Right ventricle myocardium inferior (tissue), 1 donor: Measurements from ENCODE around the gene ANO6. TPM values are rescaled to one million over a fixed set of nuclear protein-coding genes. Genes with fewer than 3 reads are reported as not detected.

Source experiments
- ATAC-seq: fragments of 200-7000 bp; cut with Tn5 transposase; one replicate; pipeline ENCODE4 v1.9.1; 2020; ENCODE audit warnings: mild to moderate bottlenecking, moderate library complexity
- DNase-seq: peaks from one replicate; pipeline ENCODE4 v3.0.0; 2021; ENCODE audit errors: missing footprints
- intact Hi-C: fragments of 100-400 bp; cut with DNase I; formaldehyde crosslinking; loops from one replicate; pipeline ENCODE4 v1.11.0; 2022
- total RNA-seq: library from RNA; stranded (reverse); fragmentation: NEBNext Ultra II Directional; extraction: Animal tissue kit (Norgen Biotek cat#: 25700); gene quantifications from one replicate; pipeline ENCODE4 v1.2.1, GENCODE V29; 2021
- donor health status: DM: no; HTN: yes; CAD: no; lungs with severe emphysema.

ANO6 gene
- total RNA-seq, 1 donor from 2014 or later = 49.0 TPM

DNA sequence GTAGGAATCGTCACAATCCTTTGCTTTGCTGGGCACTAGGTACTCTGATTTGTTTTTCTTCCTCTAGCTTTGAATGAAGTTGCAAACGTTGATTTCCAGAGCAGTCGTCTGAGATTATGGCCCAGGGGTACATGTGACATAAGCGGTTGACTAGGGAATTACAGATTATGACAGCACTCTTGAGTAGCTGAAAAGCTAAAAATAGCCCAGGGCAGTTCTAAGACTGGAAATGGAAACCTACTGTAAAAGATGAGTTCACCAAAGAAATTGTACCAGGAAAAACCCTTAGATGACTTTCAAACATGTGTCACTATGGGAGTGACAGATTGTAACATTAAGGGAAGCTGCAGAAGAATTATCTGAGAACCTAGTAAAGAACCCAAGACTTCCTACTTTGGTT, 108.5 kb downstream of the ANO6 start:
- intact Hi-C loops = no loop called here

DNA sequence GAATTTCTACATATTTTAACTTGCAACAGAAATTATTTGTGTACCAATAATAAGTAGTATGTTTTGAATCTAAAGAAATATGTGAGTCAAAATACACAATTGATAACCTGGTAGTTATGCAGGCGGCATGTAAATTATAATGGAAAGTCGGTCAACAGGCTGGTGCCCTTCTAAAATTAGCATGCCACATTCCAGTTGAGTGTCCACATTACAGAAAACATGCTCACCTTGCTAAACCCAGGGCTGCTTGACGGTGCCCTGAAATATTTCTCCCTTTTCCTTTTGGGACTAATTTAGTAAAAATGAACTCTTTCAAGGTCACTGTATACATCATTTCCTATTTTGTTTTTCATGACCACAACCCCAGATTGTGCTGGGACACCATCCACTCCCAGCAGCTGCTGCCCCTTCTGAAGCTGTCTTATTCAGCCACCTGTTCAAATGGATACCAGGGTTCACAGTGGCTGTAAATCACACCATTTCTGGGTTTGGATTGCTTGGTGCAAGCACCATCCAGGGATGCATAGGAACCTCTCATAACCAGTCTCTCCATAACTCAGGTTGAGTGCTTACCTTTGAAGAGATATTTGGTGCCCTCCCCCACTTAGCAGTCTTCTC, 110.6 kb downstream of the ANO6 start:
- intact Hi-C loops = no loop called here
- DNase-seq = no peak

More for the DNA sequence above, 108.5 kb downstream of the ANO6 start:
- DNase-seq (no peak), ATAC-seq (no peak)

DNA sequence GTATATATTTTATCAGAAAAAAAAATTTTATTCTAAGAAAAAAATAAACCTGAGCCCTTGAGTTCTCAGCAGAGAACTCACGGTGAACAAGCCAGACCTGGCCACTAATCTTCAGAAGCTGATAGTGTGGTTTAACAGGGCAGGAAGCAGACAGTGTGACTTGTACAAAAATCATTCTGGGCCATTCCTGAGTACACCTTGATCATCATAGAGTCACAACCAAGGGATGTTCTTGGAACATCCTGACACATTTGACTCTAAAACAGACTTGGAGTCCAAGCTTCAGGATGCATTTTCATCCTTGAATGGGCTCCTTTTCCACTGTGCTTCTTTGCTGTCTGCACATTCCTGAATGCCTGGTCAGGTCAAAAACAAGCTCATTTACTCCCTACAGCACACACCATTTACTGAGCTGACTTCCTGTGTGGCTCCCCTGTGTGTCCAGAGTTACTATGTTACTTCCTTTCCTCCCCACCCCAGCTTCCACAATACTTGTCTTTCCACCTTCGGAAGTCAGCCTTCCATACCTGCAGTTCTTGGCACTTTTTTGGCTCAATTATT, 112.0 kb downstream of the ANO6 start:
- no peak for ATAC-seq
- intact Hi-C loops = no loop called here

More for the DNA sequence above, 110.6 kb downstream of the ANO6 start:
- ATAC-seq = no peak

DNA sequence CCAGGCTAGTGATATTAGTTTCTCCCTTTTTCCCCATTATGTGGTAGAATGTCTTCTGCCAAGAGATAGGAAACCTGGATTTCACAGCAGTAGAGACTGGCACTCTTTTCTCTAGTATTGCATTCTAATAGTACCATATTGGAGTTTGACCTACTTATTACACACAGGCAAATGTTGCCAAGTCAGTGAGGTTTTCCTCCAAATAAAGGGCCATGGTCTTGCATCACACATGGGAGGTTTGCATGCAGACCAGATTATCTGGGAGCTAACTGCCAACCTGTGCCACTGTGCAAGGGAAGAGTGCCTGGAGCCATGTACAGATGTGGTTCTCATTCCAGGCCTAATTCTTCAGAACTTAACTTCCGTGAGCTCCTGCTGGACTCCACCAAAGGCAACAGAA, 113.3 kb downstream of the ANO6 start:
- intact Hi-C loops = no loop called here
- DNase-seq = no peak
- peak; percentile 68 for ATAC-seq

More for the DNA sequence above, 112.0 kb downstream of the ANO6 start:
- no peak for DNase-seq

DNA sequence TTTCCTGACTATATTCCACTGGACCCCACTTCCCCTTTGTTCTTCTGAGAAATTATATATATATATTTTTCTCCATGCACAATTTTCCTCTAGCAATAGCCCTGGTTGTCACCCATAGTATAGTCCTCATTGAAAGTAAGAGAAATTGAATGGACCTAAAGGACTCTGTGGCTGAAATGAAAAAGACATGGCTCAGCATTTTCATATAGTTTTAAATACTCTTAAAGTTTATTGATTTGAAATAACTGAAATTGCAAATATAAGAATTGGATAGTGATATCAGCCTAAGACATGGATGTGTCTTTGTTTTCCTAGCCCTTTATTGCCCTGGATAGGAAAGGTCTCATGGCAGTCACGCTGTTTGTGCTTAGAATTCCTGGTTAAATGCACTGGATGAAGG, 113.8 kb downstream of the ANO6 start:
- no peak for ATAC-seq
- intact Hi-C loops = no loop called here

DNA sequence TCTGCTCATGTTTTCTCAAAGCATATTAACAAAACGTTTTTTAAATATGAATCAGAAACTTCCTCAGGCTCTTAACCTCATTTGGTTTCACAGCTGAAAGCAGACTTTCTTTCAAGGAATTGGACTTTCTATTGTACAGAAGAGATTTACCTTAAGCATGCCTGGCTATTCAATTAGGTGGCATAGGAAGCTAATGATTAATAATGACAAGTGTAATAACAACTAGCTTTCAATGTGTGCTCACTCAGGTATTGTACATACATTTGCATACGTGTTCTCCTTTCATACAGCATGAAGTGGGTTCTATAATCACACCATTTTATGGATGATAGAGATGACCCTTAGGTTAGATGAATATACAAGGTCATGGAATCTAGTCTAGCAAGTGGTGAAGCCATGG, 115.7 kb downstream of the ANO6 start:
- DNase-seq (no peak), ATAC-seq (no peak)
- intact Hi-C loops = no loop called here

More for the DNA sequence above, 113.8 kb downstream of the ANO6 start:
- no peak for DNase-seq

DNA sequence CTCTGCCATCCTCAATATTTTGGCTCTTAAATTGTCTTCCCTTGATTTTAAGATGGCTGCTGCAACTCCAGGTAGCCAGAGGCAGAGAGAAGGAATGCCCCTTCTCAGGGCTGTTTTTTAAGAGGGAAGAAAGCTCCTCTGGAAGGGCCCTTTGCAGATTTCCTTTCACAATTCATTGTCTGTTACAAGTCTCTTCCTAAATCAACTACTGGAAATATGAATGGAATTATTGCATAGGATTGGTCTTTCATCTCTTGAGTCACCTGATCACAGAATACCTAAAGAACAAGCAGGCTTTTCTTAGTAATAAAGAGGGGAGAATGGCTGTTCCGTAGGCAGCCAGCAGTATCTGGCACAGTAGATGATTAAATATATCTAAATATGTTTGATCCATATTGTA, 118.5 kb downstream of the ANO6 start:
- intact Hi-C loops = no loop called here
- DNase-seq (no peak), ATAC-seq (no peak)

DNA sequence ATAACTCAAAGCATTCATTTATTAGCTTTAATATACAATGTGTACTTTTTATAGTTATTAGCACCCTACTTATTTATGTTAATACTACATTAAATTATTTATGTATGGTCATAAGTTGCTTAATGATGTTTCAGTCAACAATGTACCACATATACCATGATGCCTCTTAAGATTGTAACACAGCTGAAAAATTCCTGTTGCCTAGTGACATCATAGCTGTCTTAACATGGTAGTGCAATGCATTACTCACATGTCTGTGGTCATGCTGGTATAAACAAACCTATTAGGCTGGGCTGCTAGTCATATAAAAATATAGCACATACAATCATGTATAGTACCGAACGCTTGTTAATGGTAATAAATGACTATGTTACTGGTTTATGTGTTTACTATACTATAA, 120.4 kb downstream of the ANO6 start:
- intact Hi-C loops = no loop called here
- ATAC-seq (no peak), DNase-seq (no peak)

DNA sequence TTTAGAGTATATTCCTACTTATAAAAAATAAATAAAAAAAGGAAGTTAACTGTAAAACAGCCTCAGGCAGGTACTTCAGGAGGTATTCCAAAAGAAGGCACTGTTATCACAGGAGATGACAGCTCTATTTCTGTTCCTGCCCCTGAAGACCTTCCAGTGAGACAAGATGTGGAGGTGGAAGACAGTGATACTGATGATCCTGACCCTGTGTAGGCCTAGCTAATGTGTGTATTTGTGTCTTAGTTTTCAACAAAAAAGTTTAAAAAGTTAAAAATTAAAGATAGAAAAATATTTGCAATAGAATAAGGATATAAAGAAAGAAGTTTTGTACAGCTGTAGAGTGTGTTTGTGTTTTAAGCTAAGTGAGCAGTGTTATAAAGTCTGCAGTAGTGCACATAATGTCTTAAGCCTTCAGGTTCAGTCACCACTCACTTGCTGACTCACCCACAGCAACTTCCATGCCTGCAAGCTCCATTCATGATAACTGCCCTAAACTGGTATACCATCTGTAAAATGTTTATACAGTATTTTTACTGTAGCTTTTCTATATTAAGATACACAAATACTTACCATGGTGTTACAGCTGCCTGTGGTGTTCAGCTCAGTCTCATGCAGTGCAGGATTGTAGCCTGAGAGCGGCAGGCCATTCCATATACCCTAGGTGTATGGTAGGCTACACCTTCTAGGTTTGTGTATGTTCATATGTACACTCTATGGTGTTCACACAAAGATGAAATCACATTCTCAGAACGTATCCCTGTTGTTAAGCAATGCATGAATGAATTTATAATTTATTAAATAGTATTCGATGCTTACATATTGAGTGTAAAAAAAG, 121.1 kb downstream of the ANO6 start:
- DNase-seq (no peak), ATAC-seq (no peak)
- intact Hi-C loops = no loop called here

DNA sequence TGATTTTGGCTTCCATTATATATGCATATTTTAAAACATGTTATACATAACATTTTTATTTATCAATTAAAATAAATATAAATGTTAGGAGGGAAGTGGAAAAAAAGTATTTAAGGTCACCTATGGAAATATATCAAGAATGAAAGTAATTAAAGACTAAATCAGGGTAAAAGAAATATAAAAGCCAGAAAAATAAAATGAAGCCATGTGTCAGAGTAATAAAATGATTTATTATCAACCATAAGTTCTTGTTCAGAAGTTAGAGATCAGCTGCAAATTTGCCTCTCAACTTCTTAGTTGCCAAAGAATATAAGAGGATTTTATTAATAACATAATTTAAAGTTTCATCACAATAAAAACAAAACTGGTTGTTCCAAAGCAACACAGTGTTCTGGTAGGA, 121.9 kb downstream of the ANO6 start:
- no peak for DNase-seq
- intact Hi-C loops = loop anchor here (2.0 kb wide), 1 partner anchor 45 kb away; no protein-coding TSS in a partner anchor
- ATAC-seq = no peak

DNA sequence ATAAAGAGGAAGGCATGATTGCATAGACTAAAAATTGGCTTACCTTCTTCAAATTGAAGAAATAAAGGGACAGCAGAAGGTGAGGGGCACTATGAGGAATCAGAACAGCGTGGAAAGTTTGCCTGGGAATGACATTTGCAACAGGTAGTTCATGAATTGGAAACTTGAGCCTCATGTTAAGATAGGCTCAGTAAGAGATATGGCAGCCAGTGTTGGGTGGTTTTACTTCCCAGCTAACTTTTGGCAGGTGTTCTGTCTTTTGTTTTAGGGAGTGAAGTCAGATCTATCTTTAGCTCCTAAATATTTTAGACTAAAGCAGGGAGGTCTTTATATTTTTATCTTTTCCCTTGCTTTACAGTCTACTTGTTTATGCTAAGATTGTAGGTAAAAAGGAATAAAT, 122.4 kb downstream of the ANO6 start:
- intact Hi-C loops = loop anchor here (2.0 kb wide), 1 partner anchor 45 kb away; no protein-coding TSS in a partner anchor
- no peak for DNase-seq
- ATAC-seq = peak; percentile 81

DNA sequence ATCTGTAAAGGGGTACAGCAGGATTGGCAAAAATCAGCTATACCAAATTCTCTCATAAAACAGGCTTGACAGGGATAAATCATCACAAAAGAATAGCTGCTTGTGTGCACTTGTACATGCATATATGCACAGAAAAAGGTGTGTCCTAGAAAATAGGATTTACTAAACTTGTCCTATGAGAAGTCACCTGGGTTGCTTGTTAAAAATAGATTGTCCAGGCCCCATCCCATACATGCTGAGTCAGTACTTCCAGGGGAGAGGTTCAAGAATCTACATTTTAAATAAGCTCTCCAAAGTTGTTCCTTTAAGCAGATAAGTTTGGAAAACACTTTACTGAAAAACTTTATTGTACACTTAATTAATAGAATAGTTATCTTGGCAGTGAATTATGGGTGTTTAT, 123.1 kb downstream of the ANO6 start:
- intact Hi-C loops = loop anchor here (2.0 kb wide), 1 partner anchor 46 kb away; no protein-coding TSS in a partner anchor
- DNase-seq (no peak), ATAC-seq (peak; percentile 39)

DNA sequence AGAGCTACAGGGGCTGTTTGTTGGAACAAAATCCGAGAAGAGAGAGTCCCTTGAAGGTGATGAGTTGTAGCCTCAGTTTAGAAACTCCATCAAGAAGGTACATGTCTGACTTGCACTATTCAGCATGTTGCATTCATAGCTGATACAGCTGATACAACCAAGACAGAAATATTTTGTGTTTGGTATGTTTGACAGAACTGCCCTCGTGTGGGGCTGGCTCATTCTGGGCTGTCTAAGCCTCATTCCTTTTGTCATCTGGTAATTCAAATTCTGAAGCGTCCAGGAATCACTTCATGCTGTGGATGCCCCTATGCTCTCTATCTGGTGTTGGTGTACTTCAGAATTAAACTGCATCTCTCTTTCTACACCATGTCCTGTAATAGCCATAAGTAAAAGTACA, 126.3 kb downstream of the ANO6 start:
- ATAC-seq (no peak), DNase-seq (no peak)
- intact Hi-C loops = no loop called here

DNA sequence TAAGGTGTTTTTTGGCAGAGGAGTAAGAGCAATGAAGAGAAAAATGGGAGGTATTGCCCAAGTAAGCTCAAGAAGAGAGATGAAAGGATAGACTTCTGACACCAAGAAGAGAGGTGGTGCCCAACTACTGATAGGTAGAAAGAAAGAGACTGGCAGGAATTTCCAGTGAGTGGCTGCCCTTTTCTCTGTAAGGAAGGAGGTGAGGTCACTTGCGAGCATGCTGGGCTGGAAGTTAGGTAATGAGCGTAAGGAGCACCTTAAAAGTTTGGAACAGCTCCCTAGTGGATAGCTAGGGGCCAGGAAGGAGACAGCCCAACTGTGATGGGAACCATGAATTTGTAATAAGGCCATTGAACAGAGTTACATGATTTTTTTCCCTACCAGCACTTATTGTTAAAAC, 127.0 kb downstream of the ANO6 start:
- DNase-seq (no peak), ATAC-seq (no peak)
- intact Hi-C loops = no loop called here

DNA sequence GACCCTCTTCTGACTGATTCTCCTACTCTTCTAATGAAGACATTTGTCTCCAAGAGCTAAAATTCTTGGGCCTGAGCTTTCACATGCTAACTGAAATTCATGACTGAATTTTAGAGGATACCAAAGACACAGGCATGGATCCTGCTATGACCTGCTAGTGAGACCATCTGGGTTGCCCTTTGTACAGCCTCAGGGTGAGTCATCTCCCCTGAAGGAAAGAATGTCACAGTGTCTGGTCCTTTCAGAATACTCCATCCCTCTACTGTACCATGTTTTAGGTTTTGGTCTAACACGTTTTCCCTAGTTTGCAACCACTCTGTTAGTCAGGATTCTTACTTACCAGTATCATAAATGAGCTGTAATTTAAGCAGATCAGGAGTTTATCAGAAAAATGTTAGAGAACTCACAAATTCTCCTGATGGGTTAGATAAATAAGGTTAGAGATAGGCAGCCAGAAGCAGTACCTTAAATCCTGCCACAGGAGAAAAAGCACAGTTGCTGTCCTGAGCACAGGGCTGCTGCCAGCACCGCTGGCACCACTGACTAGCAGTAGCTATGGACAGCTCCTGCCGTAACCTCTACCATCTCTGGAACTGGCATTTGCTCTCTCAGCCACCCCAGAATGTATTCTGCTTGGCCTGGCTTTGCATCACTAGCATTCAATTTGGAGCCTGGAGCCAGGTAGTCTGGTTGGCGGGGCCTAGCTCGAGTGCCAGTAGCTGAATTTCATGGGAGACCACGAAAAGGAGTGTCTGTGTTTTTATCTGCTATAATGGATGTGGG, 127.6 kb downstream of the ANO6 start:
- peak; percentile 65 for DNase-seq
- peak; percentile 82 for ATAC-seq
- intact Hi-C loops = no loop called here

DNA sequence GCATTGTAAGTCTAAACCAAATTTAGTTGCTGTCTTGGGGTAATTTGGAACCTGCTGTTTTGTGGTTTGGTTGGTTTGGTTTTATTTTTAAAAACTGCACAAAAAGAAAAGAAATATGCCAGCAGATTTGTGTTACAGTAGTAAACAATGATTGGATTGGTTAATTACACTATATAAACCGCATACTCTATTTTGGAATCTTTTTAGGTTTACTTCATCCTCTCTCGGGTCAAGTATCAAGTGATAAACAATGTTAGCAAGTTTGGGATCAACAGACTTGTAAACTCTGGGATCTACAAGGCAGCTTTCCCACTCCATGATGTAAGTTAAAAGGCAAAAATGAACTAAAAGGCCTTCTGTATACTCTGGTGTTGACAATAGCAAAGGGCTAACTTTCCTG, 132.4 kb downstream of the ANO6 start:
- intact Hi-C loops = no loop called here
- ATAC-seq = no peak
- DNase-seq = no peak

DNA sequence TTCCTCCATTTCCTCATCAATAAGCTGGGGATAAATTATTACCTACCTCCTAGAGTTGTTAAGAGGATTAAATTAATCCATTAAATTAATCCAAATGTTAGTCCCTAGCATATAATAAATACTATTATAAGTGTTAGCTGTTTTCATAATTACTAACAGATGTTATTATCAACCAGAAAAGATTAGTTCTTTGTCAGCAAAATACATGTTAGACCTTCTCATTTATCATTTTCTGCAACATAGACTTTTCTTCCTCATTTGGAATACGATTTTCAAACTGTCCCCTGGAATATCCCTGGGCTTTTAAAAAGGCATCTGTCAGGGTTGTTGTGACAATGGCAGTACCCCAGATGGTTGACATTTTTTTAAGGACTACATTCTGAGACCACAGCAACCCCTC, 133.1 kb downstream of the ANO6 start:
- no peak for DNase-seq
- intact Hi-C loops = no loop called here
- ATAC-seq = no peak

DNA sequence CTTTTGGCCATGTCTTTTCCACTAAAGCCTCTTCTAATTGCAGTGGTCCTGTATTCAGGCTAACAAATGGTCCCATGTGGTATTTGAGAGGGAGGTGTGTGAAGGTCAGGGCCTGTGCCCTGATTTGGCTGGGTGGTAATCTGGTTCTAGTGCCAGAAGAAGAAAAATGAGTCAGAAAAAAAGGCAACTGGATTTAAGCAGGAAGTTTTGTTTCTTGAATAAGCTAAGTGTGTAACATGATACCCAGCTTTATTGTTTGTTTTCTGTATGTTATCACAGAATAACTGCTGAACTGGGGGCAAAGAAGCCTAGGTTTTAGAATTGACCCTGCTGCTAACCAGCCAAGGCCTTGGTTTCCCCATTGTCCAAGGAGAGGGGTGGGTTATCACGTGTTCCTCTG, 134.0 kb downstream of the ANO6 start:
- ATAC-seq = no peak
- no peak for DNase-seq
- intact Hi-C loops = no loop called here

DNA sequence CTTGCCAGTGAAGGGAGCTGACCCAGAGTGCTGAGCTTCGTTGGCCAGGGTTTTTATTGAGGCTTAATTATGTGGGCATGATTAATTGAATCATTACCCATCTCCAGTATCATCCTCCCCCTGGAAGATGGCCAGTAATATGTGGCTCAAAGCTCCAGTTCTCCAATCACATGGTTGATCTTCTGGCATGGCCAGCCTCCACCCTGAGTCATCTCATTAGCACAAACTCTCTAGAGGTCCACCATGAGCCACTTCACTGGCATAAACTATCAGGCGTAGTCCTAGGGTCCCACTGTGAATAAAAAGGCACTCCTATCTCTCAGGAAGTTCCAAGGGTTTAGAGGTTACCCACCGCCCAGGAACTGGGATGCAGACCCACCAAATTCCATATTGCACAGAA, 135.0 kb downstream of the ANO6 start:
- intact Hi-C loops = no loop called here
- no peak for ATAC-seq
- no peak for DNase-seq
